DOHH2 (cell line): ENCODE measurements around the gene PNMA8C.

ENCODE experiments used
- H3F3A ChIP-seq: fragments of 200-600 bp; sonication (generic), shearing (Covaris generic); 2 replicates; pipeline ENCODE4 v1.6.0; 2016; ENCODE audit warnings: antibody characterized with exemption, mild to moderate bottlenecking; ENCODE audit not compliant: control insufficient read depth, insufficient read depth
- H3K27ac ChIP-seq: fragments of 200-600 bp; sonication (generic); 2 replicates; pipeline ENCODE4 v1.5.1; 2014; ENCODE audit warnings: low read depth, mild to moderate bottlenecking, low read length, moderate library complexity
- H3K27me3 ChIP-seq: fragments of 200-600 bp; sonication (generic); 2 replicates; pipeline ENCODE4 v1.6.1; 2014; ENCODE audit warnings: mild to moderate bottlenecking, low read length, mixed read lengths; ENCODE audit not compliant: control insufficient read depth
- H3K36me3 ChIP-seq: fragments of 200-600 bp; sonication (generic); 2 replicates; pipeline ENCODE4 v1.6.1; 2014; ENCODE audit warnings: mild to moderate bottlenecking, low read length, moderate library complexity, mixed read lengths; ENCODE audit not compliant: control insufficient read depth
- H3K4me1 ChIP-seq: fragments of 200-600 bp; sonication (generic); 2 replicates; pipeline ENCODE4 v1.6.1; 2014; ENCODE audit warnings: mild to moderate bottlenecking, low read length, mixed read lengths; ENCODE audit not compliant: control insufficient read depth
- H3K4me2 ChIP-seq: fragments of 200-600 bp; sonication (generic); 2 replicates; pipeline ENCODE4 v1.6.0; 2014; ENCODE audit warnings: mild to moderate bottlenecking, low read length, moderate library complexity
- H3K4me3 ChIP-seq: fragments of 200-600 bp; sonication (generic); 2 replicates; pipeline ENCODE4 v1.5.1; 2014; ENCODE audit warnings: mild to moderate bottlenecking, low read length, mixed read lengths
- H3K79me2 ChIP-seq: fragments of 200-600 bp; sonication (generic); 2 replicates; pipeline ENCODE4 v1.6.1; 2014; ENCODE audit warnings: mild to moderate bottlenecking, low read length, mixed read lengths; ENCODE audit not compliant: control insufficient read depth
- H3K9me2 ChIP-seq: fragments of 200-600 bp; sonication (generic); replicated peaks from 2 replicates; pipeline ENCODE4 v1.6.1; 2014; ENCODE audit warnings: mild to moderate bottlenecking, low read length, mixed read lengths; ENCODE audit not compliant: control insufficient read depth
- H3K9me3 ChIP-seq: fragments of 200-600 bp; sonication (generic); 2 replicates; pipeline ENCODE4 v1.6.1; 2014; ENCODE audit warnings: antibody characterized with exemption, low read length, mixed read lengths; ENCODE audit not compliant: control insufficient read depth, insufficient read depth
- H4K20me1 ChIP-seq: fragments of 200-600 bp; sonication (generic); 2 replicates; pipeline ENCODE4 v1.6.0; 2014; ENCODE audit warnings: low read depth, mild to moderate bottlenecking, antibody characterized with exemption, low read length, moderate library complexity; ENCODE audit not compliant: control insufficient read depth, insufficient read depth
- CTCF ChIP-seq: fragments of 200-600 bp; sonication (generic); IDR thresholded peaks from one replicate; pipeline ENCODE4 v1.5.1; 2014; ENCODE audit warnings: antibody characterized with exemption, mild to moderate bottlenecking, low read depth, low read length; ENCODE audit not compliant: poor library complexity, severe bottlenecking
- EZH2phosphoT487 ChIP-seq: fragments of 200-600 bp; sonication (generic); IDR thresholded peaks from 2 replicates; pipeline ENCODE4 v1.6.1; 2017; ENCODE audit warnings: borderline replicate concordance, mild to moderate bottlenecking, antibody characterized with exemption, low read length, moderate library complexity, mixed read lengths

The PNMA8C gene

GRCh38 chr19:46447824-46448223 is 19.1 kb upstream of the PNMA8C start:
- Histone ChIP-seq H3K27me3 (peaks cover 5% of the 10 kb centered on the region; the same call in 1 of the 2 replicates), H3K79me2 (no peaks in the 10 kb centered on the region)

DNA sequence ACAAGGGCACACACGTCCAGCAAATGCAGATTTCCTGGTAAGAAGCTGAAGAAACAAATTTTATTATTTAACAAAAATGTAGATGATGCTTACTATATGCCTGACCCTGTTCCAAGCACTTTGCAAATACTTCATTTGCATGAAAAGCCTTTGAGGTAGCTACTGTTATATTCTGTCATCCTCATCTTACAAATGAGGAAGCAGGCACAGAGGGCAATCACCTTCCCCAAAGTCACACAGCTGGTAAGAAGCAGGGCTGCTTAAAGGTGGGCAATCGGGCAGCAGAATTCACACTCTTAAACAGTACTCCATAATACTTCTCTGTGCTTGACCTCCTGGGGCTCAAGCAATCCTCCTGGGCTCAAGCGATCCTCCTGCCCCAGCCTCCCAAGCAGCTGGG is 18.3 kb upstream of the PNMA8C start:
- peaks cover 1% of the 10 kb centered on the region; the same call in 1 of the 2 replicates for H3K27me3 ChIP-seq

More at GRCh38 chr19:46447824-46448223, 19.1 kb upstream of the PNMA8C start:
- Histone ChIP-seq H3K4me1 (peaks cover 3% of the 10 kb centered on the region; the same call in 1 of the 2 replicates), H3K36me3 (no peaks in the 10 kb centered on the region), H3K9me2 (no peaks in the 10 kb centered on the region), H3K4me3 (no peak overlapping the region), H3K27ac (no peak overlapping the region), H3F3A (no peaks in the 10 kb centered on the region), H3K4me2 (no peak overlapping the region), H3K9me3 (no peaks in the 10 kb centered on the region), H4K20me1 (no peaks in the 10 kb centered on the region)
- no peak for TF ChIP-seq EZH2phosphoT487
- no peak for TF ChIP-seq CTCF

GRCh38 chr19:46446021-46446420 is 17.3 kb upstream of the PNMA8C start:
- H3K4me2 ChIP-seq: no peak overlapping the region
- no peaks in the 10 kb centered on the region for H3K9me2 ChIP-seq
- no peaks in the 10 kb centered on the region for H4K20me1 ChIP-seq
- H3F3A ChIP-seq: no peaks in the 10 kb centered on the region
- H3K27me3 ChIP-seq: no peaks in the 10 kb centered on the region
- no peaks in the 10 kb centered on the region for H3K9me3 ChIP-seq
- H3K4me3 ChIP-seq: no peak overlapping the region
- no peaks in the 10 kb centered on the region for H3K36me3 ChIP-seq
- H3K4me1 ChIP-seq: peaks cover 3% of the 10 kb centered on the region; the same call in 1 of the 2 replicates
- H3K27ac ChIP-seq: no peak overlapping the region
- H3K79me2 ChIP-seq: no peaks in the 10 kb centered on the region
- TF ChIP-seq EZH2phosphoT487: no peak
- TF ChIP-seq CTCF: no peak

More for the DNA sequence above, 18.3 kb upstream of the PNMA8C start:
- H3K36me3 ChIP-seq: no peaks in the 10 kb centered on the region
- no peak for TF ChIP-seq EZH2phosphoT487
- no peak for TF ChIP-seq CTCF
- no peaks in the 10 kb centered on the region for H4K20me1 ChIP-seq
- H3K9me2 ChIP-seq: no peaks in the 10 kb centered on the region
- H3K4me3 ChIP-seq: no peak overlapping the region
- no peaks in the 10 kb centered on the region for H3K79me2 ChIP-seq
- no peaks in the 10 kb centered on the region for H3K9me3 ChIP-seq
- no peaks in the 10 kb centered on the region for H3F3A ChIP-seq
- peaks cover 3% of the 10 kb centered on the region; the same call in 1 of the 2 replicates for H3K4me1 ChIP-seq
- H3K27ac ChIP-seq: no peak overlapping the region
- no peak overlapping the region for H3K4me2 ChIP-seq
